Peyer's patch (tissue), 4 donors: ENCODE measurements around the gene IFNL4. TPM values are rescaled to one million over a fixed set of nuclear protein-coding genes. Genes with fewer than 3 reads are reported as not detected.
A peak's percentile ranks its signal among the peaks of the same experiment; 100 is the strongest.

Experiments
- DNase-seq, 3 donors: peaks; one replicate each; pipeline ENCODE4 v3.0.0-alpha.2; 2017 to 2019
- H3K27ac ChIP-seq, 4 donors: fragments of 200-600 bp; sonication (generic); one replicate each; pipeline ENCODE4 v1.5.1; 2016 to 2019
- H3K27me3 ChIP-seq, 2 donors: fragments of 200-600 bp; sonication (generic); one replicate each; pipeline ENCODE4 v1.5.1; 2019
- H3K36me3 ChIP-seq, 3 donors: fragments of 200-600 bp; sonication (generic); one replicate each; pipeline ENCODE4 v1.5.1; 2016 to 2019
- H3K4me1 ChIP-seq, 4 donors: fragments of 200-600 bp; sonication (generic); one replicate each; pipeline ENCODE4 v1.5.1; 2016 to 2019
- H3K4me3 ChIP-seq, 4 donors: fragments of 200-600 bp; sonication (generic); 1 replicate in 3 of 4; 2 replicates in 1 of 4; pipeline ENCODE4 v1.5.1; 2016 to 2019; ENCODE audit warnings: mild to moderate bottlenecking in 1 of 4
- H3K9me3 ChIP-seq, 4 donors: fragments of 200-600 bp; sonication (generic); one replicate each; pipeline ENCODE4 v1.5.1; 2016 to 2019; ENCODE audit warnings: mild to moderate bottlenecking in 1 of 4
- POLR2A ChIP-seq, 2 donors: fragments of 450-650 bp; IDR thresholded peaks; one replicate each; pipeline ENCODE4 v1.5.1; 2017; ENCODE audit warnings: antibody characterized with exemption in 2 of 2, mild to moderate bottlenecking in 2 of 2, moderate library complexity in 2 of 2
- total RNA-seq, 4 donors: library from RNA; depleted of rRNA; stranded (reverse); fragments of >200 nt; gene quantifications; one replicate each; pipeline ENCODE4 v1.1.0, GENCODE V29; 2016
- TF ChIP-seq, protein P1 (sequence below), 6 experiments: fragments of 450-650 bp in 4 of 6; fragments of 200-600 bp in 2 of 6; sonication (generic) in 1 of 6; IDR thresholded peaks; one replicate each; pipeline ENCODE4 v1.5.1; 2017 to 2019; ENCODE audit warnings: antibody characterized with exemption in 6 of 6, mild to moderate bottlenecking in 3 of 6, moderate library complexity in 1 of 6

Gene IFNL4
- not detected for total RNA-seq

GRCh38 chr19:39248806-39249205, at the start of gene IFNL4:
Gene IFNL4 (minus strand): TSS chr19:39248856.
- Histone ChIP-seq H3K4me1 (peaks cover 0 to 14% (median 0%) of the 10 kb centered on the region in 4 donors), H3K4me3 (peak within 1 kb of the TSS in 2 of 4 donors; percentile 12 to 24), H3K36me3 (no peaks in the 10 kb centered on the region), H3K27ac (no peak within 1 kb of the TSS), H3K9me3 (no peaks in the 10 kb centered on the region), H3K27me3 (peaks cover 0 to 16% of the 10 kb centered on the region in 2 donors)
- no peak for DNase-seq
- TF ChIP-seq, protein P1, sequence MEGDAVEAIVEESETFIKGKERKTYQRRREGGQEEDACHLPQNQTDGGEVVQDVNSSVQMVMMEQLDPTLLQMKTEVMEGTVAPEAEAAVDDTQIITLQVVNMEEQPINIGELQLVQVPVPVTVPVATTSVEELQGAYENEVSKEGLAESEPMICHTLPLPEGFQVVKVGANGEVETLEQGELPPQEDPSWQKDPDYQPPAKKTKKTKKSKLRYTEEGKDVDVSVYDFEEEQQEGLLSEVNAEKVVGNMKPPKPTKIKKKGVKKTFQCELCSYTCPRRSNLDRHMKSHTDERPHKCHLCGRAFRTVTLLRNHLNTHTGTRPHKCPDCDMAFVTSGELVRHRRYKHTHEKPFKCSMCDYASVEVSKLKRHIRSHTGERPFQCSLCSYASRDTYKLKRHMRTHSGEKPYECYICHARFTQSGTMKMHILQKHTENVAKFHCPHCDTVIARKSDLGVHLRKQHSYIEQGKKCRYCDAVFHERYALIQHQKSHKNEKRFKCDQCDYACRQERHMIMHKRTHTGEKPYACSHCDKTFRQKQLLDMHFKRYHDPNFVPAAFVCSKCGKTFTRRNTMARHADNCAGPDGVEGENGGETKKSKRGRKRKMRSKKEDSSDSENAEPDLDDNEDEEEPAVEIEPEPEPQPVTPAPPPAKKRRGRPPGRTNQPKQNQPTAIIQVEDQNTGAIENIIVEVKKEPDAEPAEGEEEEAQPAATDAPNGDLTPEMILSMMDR (IDR thresholded peaks at IDR 0.05): no peak
- TF ChIP-seq POLR2A (IDR thresholded peaks at IDR 0.05): no peak

- H3K4me1 ChIP-seq: no peaks in the 10 kb centered on the region
- no peaks in the 10 kb centered on the region for H3K36me3 ChIP-seq
- H3K9me3 ChIP-seq: no peaks in the 10 kb centered on the region
- H3K27ac ChIP-seq: peak overlapping the region in 1 of 4 donors; percentile 35
- no peak overlapping the region for H3K4me3 ChIP-seq
- TF ChIP-seq, protein P1 (IDR thresholded peaks at IDR 0.05): no peak
- TF ChIP-seq POLR2A (IDR thresholded peaks at IDR 0.05): no peak
- no peaks in the 10 kb centered on the region for H3K27me3 ChIP-seq
- DNase-seq: peak in 2 of 3 donors; percentile 28 to 80
Measured at GRCh38 chr19:39297931-39298634, 49.4 kb upstream of the IFNL4 start.

DNA sequence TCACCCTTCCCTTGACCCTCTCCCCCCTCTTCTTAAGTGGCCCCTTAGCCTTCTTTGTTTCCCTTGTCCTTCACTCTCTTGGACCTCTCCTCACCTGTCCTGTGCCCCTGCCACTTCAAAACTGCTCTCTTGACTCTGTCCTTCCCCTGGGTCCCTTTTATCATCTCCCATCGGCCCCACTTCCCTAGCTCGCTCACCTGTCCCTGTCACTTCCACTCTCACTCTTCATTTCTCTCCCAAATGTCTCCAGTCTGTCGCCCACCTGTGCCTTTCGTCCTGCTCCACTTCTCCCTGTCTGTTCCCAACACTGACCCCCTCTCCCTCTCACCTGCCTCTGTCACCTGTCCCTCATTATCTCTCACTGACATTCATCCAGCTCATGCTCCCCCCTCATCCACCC, 48.2 kb upstream of the IFNL4 start:
- Histone ChIP-seq H3K36me3 (no peaks in the 10 kb centered on the region), H3K9me3 (no peaks in the 10 kb centered on the region), H3K27me3 (no peaks in the 10 kb centered on the region), H3K27ac (no peak overlapping the region), H3K4me1 (no peaks in the 10 kb centered on the region), H3K4me3 (no peak overlapping the region)
- peak in 1 of 3 donors; percentile 22 for DNase-seq
- no peak for TF ChIP-seq POLR2A (IDR thresholded peaks at IDR 0.05)
- TF ChIP-seq, protein P1 (IDR thresholded peaks at IDR 0.05): no peak

- no peak within 1 kb of the TSS for H3K27ac ChIP-seq
- no peaks in the 10 kb centered on the region for H3K9me3 ChIP-seq
- H3K36me3 ChIP-seq: no peaks in the 10 kb centered on the region
- no peaks in the 10 kb centered on the region for H3K4me1 ChIP-seq
- no peaks in the 10 kb centered on the region for H3K27me3 ChIP-seq
- TF ChIP-seq, protein P1 (IDR thresholded peaks at IDR 0.05): no peak
- no peak for TF ChIP-seq POLR2A (IDR thresholded peaks at IDR 0.05)
- DNase-seq: peak in 1 of 3 donors; percentile 46
- no peak within 1 kb of the TSS for H3K4me3 ChIP-seq
Measured at GRCh38 chr19:39296055-39296645, 47.5 kb upstream of the IFNL4 start, which contains the start of gene IFNL1. Gene IFNL1 (plus strand): TSS chr19:39296407. CDS start chr19:39296422, 15 bp downstream.

- Histone ChIP-seq H3K9me3 (no peaks in the 10 kb centered on the region), H3K27ac (no peak overlapping the region), H3K4me1 (no peaks in the 10 kb centered on the region), H3K27me3 (no peaks in the 10 kb centered on the region), H3K36me3 (no peaks in the 10 kb centered on the region), H3K4me3 (no peak overlapping the region)
- no peak for TF ChIP-seq POLR2A (IDR thresholded peaks at IDR 0.05)
- TF ChIP-seq, protein P1 (IDR thresholded peaks at IDR 0.05): no peak
- DNase-seq: no peak
Measured at GRCh38 chr19:39293394-39293793, 44.7 kb upstream of the IFNL4 start.
